SJCRH30 (cell line): ENCODE results near the gene CDR2L. TPM values are rescaled to one million over a fixed set of nuclear protein-coding genes. Genes with fewer than 3 reads are reported as not detected.

ENCODE experiments used
- DNase-seq, 2 experiments: peaks; one replicate each; pipeline ENCODE4 v3.0.0-alpha.2; 2015 to 2020
- H3K27ac ChIP-seq: fragments of 250-450 bp; sonication (Bioruptor Pico); 2 replicates; pipeline ENCODE4 v1.5.1; 2020; ENCODE audit warnings: mild to moderate bottlenecking, moderate library complexity
- H3K27me3 ChIP-seq: fragments of 250-450 bp; sonication (Bioruptor Pico); 2 replicates; pipeline ENCODE4 v1.5.1; 2020; ENCODE audit warnings: mild to moderate bottlenecking, moderate library complexity
- H3K36me3 ChIP-seq: fragments of 250-450 bp; sonication (Bioruptor Pico); 2 replicates; pipeline ENCODE4 v1.5.1; 2020; ENCODE audit warnings: mild to moderate bottlenecking, moderate library complexity
- H3K4me1 ChIP-seq: fragments of 250-450 bp; sonication (Bioruptor Pico); 2 replicates; pipeline ENCODE4 v1.5.1; 2020; ENCODE audit warnings: mild to moderate bottlenecking, moderate library complexity
- H3K4me3 ChIP-seq: fragments of 250-450 bp; sonication (Bioruptor Pico); 2 replicates; pipeline ENCODE4 v1.5.1; 2020; ENCODE audit warnings: mild to moderate bottlenecking, moderate library complexity
- H3K9me3 ChIP-seq: fragments of 250-450 bp; sonication (Bioruptor Pico); replicated peaks from 2 replicates; pipeline ENCODE4 v1.5.1; 2020; ENCODE audit warnings: mild to moderate bottlenecking, moderate library complexity
- total RNA-seq: library from RNA; depleted of rRNA; stranded (reverse); fragments of >200 nt; shearing (Covaris generic); gene quantifications from 2 replicates; pipeline ENCODE4 v1.2.3, GENCODE V29; 2014

The CDR2L gene
- total RNA-seq, 1 experiment from 2014 or later = 10.9 TPM

DNA sequence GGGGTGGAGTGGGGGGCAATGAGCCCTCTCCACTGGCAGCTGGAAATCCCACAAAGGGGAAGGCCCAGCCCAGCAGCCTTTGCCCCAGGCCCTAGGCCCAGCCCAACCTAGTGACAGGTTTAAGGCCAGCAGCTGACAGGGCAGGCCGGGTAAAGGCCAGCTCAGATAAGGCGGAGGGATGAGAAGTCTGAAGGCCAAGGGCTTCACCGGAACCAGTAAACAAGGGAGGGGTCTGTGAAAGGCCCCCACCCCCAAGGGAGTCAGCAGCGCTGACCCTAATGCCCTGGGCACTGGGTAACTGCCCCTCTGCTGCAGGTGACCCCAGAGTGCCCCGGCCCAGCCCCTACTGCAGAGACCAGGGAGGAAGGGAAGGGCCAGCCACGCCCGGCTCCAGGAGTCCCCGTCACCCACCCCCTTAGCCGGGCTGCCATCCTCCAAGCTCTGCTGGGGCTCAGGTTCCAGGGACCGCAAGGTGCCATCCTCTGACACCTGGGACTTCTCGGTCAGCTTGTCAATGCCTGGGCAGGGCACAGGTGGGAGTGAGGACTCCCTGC lies 34.2 kb upstream of the CDR2L start:
- DNase-seq = no peak
- no peaks in the 10 kb centered on the region for H3K4me1 ChIP-seq
- no peak overlapping the region for H3K4me3 ChIP-seq
- H3K36me3 ChIP-seq = no peaks in the 10 kb centered on the region
- H3K9me3 ChIP-seq = no peaks in the 10 kb centered on the region
- peaks cover 19% of the 10 kb centered on the region for H3K27me3 ChIP-seq
- no peak overlapping the region for H3K27ac ChIP-seq

DNA sequence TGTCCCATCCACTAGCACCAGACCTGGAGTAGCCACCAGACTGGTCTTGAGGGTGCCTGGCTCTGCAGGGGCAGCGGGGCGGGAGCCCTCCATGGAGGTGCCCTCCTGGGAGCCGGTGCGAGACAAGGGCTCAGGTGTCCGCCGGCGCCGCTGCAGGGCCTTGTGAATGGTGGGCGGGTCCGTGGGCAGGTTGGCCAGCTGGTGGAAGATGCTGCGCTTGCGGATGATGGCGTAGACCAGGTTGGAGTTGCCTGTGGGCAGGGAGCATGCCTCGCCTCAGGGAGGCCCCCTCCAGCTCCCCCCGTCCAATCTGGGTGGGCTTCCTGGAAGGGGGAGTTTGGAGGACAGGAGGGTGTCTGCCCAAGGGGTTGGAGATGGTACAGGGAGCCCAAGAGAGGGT lies 33.3 kb upstream of the CDR2L start:
- no peaks in the 10 kb centered on the region for H3K9me3 ChIP-seq
- no peak overlapping the region for H3K4me3 ChIP-seq
- no peaks in the 10 kb centered on the region for H3K4me1 ChIP-seq
- H3K36me3 ChIP-seq = no peaks in the 10 kb centered on the region
- DNase-seq = no peak
- peaks cover 19% of the 10 kb centered on the region for H3K27me3 ChIP-seq
- no peak overlapping the region for H3K27ac ChIP-seq

DNA sequence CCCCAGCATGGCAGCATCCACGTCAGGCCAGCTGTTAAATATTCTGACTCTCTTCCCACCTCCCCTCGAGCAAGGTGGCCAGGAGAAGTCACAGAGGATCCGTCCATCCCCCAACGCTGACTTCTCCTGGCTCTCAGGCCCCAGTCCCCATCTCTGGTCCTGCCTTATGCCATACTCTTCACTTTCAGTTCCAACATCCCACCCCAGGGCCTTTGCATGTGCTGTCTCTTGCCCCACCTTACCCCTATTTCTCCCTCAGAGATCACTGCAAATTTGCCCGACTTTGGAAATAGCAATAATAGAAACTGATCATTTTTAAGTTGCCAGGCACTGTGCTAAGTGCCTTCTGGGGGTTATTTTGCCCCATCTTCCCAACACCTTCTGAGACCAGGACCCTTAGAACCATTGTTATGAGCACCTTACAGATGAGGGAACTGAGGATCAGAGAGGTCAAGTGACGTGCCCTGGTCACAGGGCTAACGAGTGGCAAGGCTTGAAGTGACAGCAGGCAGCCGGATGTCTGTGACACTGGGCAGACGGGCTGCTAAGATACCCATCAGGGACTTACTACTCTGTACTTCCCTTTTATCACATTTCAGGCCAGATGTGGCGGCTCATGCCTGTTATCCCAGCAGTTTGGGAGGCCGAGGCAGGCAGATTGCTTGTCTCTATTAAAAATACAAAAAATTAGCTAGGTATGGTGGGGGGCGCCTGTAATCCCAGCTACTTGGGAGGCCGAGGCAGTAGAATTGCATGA lies 32.6 kb upstream of the CDR2L start:
- H3K9me3 ChIP-seq = no peaks in the 10 kb centered on the region
- H3K4me1 ChIP-seq = no peaks in the 10 kb centered on the region
- no peak overlapping the region for H3K4me3 ChIP-seq
- DNase-seq = no peak
- H3K36me3 ChIP-seq = no peaks in the 10 kb centered on the region
- no peak overlapping the region for H3K27ac ChIP-seq
- peaks cover 16% of the 10 kb centered on the region for H3K27me3 ChIP-seq

DNA sequence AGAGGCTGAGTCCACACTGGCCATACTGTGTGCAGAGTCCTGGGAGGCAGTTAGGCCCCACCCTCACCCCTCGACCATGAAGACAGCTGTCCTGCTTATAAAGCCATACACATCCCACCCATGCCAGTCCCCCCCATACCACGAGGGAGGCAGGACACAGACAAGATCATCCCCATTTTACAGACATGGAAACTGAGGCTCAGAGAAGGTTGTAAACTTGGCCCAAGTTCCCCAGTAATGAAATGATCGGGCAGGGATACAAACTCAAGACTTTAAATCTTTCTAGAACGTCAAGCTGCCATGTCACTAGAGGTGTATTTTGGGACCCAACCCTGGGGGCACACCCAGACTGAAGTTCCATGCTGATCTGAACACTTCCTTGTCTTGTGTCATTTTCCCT lies 31.3 kb upstream of the CDR2L start:
- Histone ChIP-seq H3K27me3 (peaks cover 9% of the 10 kb centered on the region), H3K27ac (no peak overlapping the region), H3K36me3 (no peaks in the 10 kb centered on the region), H3K4me3 (no peak overlapping the region), H3K9me3 (no peaks in the 10 kb centered on the region), H3K4me1 (no peaks in the 10 kb centered on the region)
- DNase-seq = no peak

DNA sequence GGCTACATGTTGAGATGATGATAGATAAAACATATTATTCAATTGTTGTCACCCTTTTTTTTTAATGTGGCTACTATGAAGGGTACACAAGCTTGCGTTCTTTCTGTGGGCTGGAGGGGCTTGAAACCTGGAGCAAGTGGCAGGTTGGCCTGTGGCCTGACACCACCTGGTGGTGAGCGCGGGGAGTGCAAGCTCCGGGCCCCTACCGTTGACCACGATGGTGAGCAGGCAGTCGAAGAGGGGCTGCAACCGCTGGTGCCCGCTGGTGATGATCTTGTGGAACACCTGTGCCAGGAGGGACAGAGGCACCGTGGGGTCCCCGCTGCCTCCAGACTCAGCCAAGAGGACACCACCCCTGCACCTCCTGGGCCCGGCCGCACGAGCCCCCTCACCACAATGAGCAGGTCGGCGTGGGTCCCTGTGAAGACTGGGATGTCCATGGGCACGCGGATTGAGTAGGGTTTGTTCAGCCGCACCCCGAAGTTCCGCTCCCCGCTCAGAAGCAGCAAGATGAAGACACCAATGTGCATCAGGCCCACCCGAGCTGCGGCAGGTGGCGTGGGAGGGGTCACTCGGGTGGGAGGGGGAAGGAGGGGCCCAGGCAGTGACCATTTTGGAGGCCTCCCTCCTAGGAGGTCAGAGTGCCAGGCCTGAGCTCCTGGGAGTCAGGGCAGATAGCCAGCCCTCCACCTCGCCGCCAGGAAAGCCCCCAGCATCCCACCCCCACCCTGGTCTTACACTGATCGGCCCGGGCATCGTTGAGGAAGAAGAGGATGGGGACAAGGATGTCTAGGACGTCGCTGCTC lies 29.3 kb upstream of the CDR2L start:
- H3K4me1 ChIP-seq = no peaks in the 10 kb centered on the region
- H3K4me3 ChIP-seq = no peak overlapping the region
- H3K27me3 ChIP-seq = peaks cover 9% of the 10 kb centered on the region; the same call in 1 of the 2 replicates
- no peaks in the 10 kb centered on the region for H3K9me3 ChIP-seq
- no peak overlapping the region for H3K27ac ChIP-seq
- peak; percentile 78 to 87 for DNase-seq
- no peaks in the 10 kb centered on the region for H3K36me3 ChIP-seq

DNA sequence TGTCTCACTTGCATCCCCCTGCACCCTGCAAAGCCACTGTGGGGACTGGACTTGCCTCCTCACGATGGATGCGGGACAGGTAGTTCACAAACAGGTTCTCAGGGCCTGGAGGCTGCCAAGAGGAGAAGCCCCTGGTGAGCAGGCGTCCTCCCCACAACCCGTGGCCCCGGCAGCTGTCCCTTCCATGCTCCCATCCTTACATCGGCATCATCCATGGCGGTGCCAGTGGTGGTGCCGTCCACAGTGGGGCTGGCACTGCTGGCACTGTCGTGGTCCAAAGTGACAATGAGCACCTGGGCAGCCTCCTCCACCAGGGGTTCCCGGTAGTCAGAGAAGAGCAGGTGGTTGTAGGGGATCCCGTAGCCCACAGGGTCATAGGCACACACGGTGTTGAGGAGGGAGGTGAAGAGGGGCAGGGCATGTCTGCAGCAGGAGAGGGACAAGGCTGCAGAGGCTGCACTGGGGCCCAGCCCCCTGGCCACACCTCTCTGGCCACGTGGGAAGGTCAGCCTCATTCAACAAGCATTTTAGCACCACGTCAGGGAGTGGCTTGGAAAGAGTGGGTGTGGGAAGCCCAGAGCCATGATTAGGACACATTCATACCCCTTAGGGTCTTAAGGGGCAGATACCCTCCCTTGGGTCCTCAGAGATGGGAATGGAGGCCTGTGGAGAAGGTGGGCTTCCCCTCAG lies 27.5 kb upstream of the CDR2L start:
- peaks cover 2% of the 10 kb centered on the region; the same call in 1 of the 2 replicates for H3K27me3 ChIP-seq
- no peaks in the 10 kb centered on the region for H3K4me1 ChIP-seq
- H3K27ac ChIP-seq = no peak overlapping the region
- DNase-seq = peak in 1 of 2 experiments; percentile 14
- H3K36me3 ChIP-seq = no peaks in the 10 kb centered on the region
- H3K4me3 ChIP-seq = no peak overlapping the region
- H3K9me3 ChIP-seq = no peaks in the 10 kb centered on the region

DNA sequence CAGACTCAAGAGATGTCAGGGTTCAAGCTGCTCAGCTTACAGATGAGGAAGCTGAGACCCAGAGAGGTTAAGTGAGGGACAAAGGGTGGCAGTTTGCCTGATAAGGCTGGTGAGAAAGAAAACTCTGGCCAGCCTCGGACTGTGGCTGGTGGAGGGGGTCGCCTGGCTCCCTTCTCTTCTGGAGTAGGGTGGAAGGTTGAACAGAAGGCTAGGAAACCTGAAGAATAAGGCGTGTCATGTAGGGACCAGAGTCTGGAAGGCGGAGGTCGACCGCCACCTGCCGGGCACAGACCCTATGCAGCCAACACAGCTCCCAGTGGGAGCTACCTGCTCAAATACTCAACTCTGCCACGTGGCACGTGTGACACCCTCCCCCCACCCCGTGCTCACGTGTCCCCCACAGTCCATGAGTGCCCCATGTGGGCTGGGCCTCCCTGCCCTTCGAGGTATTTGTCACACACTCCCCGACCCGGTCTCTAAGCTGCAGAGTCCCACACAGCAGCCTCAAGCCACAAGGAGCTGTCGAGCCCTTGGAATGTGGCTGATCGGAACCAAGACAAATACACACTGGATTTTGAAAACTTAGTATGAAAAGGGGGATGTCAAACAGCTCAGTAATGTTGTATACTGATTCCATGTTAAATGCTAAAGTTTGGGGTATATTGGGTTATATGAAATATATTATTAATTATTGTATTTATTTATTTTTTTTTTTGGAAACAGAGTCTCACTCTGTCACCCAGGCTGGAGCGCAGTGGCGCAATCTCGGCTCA lies 26.7 kb upstream of the CDR2L start:
- Histone ChIP-seq H3K4me3 (no peak overlapping the region), H3K27ac (no peak overlapping the region), H3K4me1 (no peaks in the 10 kb centered on the region), H3K36me3 (no peaks in the 10 kb centered on the region), H3K9me3 (no peaks in the 10 kb centered on the region), H3K27me3 (no peaks in the 10 kb centered on the region)
- peak; percentile 34 to 45 for DNase-seq

DNA sequence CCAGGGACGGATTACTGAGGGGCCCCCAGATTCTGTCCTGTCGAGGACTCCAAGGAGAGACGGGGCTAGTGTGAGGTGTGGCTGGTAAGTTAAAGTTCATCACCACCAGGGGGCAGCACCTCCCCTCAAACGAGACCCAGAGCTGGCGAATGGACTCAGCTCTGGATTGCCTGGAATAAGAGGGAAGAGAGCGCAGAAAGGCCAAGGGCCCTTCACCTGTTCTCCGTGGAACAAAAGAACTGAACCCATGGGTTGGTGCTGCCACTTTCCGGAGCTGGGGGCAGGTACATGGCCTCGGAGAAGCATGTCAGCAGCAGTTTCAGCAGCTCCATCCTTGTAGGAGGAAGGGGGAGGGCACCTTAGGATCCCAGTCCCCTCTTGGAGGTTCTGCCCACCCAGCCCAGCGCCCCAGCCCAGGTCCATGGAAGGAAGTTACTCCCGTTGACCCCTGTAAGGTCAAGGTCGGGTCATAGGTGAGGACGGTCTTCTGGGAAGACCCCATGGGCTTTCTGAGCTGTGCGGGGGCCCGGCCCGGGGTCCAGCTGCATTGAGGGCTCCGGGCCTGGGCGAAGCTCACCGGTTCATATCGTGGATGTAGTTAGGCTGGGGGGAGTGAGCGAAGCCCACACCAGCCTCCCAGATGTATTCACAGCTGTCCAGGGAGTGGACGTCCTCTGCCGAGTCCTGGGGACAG lies 25.6 kb upstream of the CDR2L start:
- peak; percentile 91 to 97 for DNase-seq
- H3K4me3 ChIP-seq = no peak overlapping the region
- no peaks in the 10 kb centered on the region for H3K27me3 ChIP-seq
- no peaks in the 10 kb centered on the region for H3K36me3 ChIP-seq
- H3K9me3 ChIP-seq = no peaks in the 10 kb centered on the region
- no peaks in the 10 kb centered on the region for H3K4me1 ChIP-seq
- H3K27ac ChIP-seq = no peak overlapping the region

DNA sequence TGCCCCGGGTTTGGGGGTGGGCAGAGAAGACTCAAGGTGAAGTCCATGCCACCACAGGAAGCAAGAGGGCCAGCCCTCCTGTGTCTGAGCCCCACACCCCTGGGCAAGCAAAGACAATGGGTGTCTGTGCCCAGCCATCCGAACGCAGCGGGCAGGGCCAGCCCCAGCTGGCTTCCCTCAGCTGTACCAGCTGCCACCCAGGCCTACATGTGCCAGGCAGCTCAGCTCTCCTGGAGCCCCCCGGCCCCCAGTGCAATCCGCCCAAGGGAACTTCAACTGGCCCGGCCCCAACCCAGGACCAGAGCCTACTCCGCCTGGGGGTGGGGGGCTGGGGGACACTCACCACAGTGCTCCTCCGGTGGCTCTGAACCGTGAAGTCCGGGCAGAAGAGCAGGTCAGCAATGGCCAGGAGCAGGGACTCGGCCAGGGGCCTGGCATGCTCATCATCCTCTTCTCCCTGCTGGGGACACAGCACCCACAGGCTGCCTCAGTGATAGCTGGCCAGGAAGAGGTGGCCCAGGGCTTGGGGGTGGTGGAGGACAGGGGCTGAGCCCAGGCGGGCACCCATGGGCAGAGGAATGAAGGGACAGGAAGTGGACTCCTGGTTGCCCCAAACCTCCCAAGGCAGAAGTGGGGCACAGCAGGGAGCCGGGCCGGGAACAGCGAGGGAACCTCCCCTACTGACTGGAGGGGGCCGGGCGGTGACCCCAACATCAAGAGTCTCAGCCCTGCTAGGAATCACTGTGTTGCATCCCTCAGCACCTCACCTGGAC lies 24.6 kb upstream of the CDR2L start:
- no peak for DNase-seq
- Histone ChIP-seq H3K27me3 (no peaks in the 10 kb centered on the region), H3K9me3 (no peaks in the 10 kb centered on the region), H3K4me1 (no peaks in the 10 kb centered on the region), H3K27ac (no peak overlapping the region), H3K36me3 (no peaks in the 10 kb centered on the region), H3K4me3 (no peak overlapping the region)

DNA sequence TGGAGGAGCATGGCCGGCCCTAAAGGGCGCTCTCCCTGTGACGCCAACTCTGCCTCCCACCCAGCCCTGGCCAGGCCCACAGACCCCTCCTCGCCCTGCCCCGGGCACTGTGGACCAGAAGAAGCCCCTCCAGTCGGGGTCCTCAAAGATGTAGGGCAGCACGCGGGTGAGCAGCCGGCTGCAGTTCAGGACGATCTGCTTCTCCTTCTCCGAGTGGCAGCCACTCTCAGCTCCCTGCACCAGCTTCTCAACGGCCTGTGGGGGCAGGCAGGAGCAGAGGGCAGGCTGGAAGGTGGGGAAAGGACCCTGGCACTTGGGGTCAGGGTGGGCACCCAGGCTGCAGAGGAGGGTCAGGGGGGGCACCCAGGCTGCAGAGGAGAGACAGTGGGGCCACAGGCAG lies 23.8 kb upstream of the CDR2L start:
- H3K4me3 ChIP-seq = no peak overlapping the region
- no peak overlapping the region for H3K27ac ChIP-seq
- no peaks in the 10 kb centered on the region for H3K4me1 ChIP-seq
- DNase-seq = peak in 1 of 2 experiments; percentile 19
- H3K36me3 ChIP-seq = no peaks in the 10 kb centered on the region
- no peaks in the 10 kb centered on the region for H3K27me3 ChIP-seq
- no peaks in the 10 kb centered on the region for H3K9me3 ChIP-seq

DNA sequence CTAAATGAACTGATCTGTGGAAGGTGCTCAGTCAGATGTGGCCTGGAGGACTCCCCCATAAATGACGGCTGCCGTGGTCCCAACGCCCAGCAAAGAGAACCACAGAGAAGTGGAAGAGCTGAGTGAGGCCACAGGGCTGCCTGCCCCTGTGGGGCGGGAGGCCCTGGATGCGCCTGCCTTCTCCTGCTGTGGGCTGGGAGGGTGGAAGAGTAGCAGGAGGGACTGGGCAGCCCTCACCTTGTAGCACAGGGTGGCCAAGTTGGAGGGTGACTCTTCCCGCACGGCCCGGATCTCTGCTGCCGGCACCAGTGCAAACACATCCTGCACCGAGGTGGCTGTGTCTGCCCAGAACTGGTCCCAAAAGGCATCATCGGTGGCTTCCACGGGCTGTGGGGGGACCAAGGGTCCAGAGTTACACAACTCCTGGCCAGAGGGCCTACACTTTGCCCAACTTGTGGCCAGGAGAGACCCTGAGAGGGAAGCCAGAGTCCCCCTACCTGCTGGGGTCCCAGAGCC lies 23.1 kb upstream of the CDR2L start:
- Histone ChIP-seq H3K27ac (no peak overlapping the region), H3K4me1 (no peaks in the 10 kb centered on the region), H3K9me3 (no peaks in the 10 kb centered on the region), H3K36me3 (no peaks in the 10 kb centered on the region), H3K4me3 (no peak overlapping the region), H3K27me3 (0 out of 2 replicates have a peak, but pooled peaks cover under 1% of the 10 kb centered on the region)
- DNase-seq = no peak

DNA sequence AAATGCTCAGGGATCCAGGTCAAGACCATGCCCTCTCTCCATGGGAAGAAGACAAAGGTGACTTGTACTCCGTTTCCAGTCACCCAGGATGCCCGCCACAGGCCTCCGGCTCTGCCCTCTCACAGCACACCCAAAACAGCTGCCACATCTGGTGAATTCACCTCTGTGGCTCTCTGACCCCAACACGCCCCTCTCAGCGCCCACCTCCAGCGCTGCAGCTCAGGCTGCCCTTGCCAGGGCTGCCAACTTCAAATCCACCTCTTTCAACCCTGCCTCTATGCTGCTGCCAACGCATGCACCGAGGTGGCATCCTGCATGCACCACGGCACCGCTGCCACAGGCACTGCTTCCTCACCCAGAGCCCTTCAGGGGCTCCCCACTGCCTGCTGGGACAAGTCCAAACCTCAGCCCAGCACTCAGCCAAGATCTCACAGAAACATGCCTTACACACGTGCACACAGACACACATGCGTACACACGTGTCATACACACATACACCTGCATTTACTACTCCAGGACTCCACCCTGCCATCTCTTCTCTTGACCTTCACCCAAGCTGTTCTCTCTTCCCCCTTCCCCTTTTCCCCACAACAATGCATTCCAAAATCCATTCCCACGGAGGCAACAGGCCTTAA lies 22.3 kb upstream of the CDR2L start:
- Histone ChIP-seq H3K27ac (no peak overlapping the region), H3K9me3 (no peaks in the 10 kb centered on the region), H3K4me3 (no peak overlapping the region), H3K36me3 (no peaks in the 10 kb centered on the region), H3K4me1 (no peaks in the 10 kb centered on the region), H3K27me3 (peaks cover 3% of the 10 kb centered on the region; the same call in 1 of the 2 replicates)
- DNase-seq = peak in 1 of 2 experiments; percentile 4
